ENCODE measurements around the gene EPOP. TPM values are rescaled to one million over a fixed set of nuclear protein-coding genes. Genes with fewer than 3 reads are reported as not detected.

EPOP gene
- total and polyA plus RNA-seq, 2 of the 13 experiments (the other 11 are each of a cell fraction or from before 2014, with no cell fraction given) = 14.7 to 37.8 TPM

DNA sequence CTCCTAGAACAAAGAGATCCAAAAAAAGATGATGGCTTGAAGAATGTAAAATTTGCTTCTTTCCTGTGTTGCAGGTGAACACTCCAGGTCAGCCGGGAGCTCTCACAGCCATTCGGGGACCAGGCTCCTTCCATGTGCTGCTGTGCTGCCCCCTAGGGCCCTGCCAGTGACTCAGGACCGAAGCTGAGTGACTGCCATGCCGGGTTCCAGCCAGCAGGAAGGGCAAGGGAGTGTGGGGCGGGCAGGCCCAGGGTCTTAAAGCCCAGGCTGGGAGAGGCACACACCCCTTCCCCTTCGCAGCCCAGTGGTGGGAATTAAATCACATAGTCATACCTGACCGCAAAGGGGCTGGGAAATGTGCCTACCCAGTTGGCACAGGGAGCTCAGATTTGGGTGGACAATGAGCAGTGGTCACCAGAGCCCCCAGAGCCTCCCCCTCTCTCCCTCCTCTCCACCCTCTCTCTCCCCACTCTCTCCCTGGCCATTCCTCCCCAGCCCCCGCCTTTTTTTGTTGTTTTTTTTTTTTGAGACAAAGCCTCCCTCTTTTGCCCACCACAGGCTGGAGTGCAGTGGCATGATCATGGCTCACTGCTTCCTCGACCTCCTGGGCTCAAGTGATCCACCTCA, 11.5 kb downstream of the EPOP start (continued):
- TF ChIP-seq, protein P1, sequence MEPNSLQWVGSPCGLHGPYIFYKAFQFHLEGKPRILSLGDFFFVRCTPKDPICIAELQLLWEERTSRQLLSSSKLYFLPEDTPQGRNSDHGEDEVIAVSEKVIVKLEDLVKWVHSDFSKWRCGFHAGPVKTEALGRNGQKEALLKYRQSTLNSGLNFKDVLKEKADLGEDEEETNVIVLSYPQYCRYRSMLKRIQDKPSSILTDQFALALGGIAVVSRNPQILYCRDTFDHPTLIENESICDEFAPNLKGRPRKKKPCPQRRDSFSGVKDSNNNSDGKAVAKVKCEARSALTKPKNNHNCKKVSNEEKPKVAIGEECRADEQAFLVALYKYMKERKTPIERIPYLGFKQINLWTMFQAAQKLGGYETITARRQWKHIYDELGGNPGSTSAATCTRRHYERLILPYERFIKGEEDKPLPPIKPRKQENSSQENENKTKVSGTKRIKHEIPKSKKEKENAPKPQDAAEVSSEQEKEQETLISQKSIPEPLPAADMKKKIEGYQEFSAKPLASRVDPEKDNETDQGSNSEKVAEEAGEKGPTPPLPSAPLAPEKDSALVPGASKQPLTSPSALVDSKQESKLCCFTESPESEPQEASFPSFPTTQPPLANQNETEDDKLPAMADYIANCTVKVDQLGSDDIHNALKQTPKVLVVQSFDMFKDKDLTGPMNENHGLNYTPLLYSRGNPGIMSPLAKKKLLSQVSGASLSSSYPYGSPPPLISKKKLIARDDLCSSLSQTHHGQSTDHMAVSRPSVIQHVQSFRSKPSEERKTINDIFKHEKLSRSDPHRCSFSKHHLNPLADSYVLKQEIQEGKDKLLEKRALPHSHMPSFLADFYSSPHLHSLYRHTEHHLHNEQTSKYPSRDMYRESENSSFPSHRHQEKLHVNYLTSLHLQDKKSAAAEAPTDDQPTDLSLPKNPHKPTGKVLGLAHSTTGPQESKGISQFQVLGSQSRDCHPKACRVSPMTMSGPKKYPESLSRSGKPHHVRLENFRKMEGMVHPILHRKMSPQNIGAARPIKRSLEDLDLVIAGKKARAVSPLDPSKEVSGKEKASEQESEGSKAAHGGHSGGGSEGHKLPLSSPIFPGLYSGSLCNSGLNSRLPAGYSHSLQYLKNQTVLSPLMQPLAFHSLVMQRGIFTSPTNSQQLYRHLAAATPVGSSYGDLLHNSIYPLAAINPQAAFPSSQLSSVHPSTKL (CRISPR knock-in tag; IDR thresholded peaks at IDR 0.05) = peak; percentile 65
- TF ChIP-seq, protein P2, sequence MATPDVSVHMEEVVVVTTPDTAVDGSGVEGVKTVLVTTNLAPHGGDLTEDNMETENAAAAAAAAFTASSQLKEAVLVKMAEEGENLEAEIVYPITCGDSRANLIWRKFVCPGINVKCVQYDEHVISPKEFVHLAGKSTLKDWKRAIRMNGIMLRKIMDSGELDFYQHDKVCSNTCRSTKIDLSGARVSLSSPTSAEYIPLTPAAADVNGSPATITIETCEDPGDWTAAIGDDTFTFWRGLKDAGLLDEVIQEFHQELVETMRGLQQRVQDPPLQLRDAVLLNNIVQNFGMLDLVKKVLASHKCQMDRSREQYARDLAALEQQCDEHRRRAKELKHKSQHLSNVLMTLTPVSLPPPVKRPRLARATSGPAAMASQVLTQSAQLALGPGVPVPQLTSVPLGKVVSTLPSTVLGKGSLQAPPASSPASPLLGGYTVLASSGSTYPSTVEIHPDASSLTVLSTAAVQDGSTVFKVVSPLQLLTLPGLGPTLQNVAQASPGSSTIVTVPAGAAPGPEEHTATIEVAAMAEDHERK (CRISPR knock-in tag; IDR thresholded peaks at IDR 0.05; ENCODE audit: low read depth) = no peak
- TF ChIP-seq KAT8 (CRISPR knock-in tag; IDR thresholded peaks at IDR 0.05) = peak; percentile 80
- TF ChIP-seq ZNF703 (CRISPR knock-in tag; IDR thresholded peaks at IDR 0.05; ENCODE audit: borderline replicate concordance) = no peak
- TF ChIP-seq XBP1 (CRISPR knock-in tag; IDR thresholded peaks at IDR 0.05) = no peak
- no peak for TF ChIP-seq ZNF468 (CRISPR knock-in tag; IDR thresholded peaks at IDR 0.05)
- TF ChIP-seq POLR2G (IDR thresholded peaks at IDR 0.05; ENCODE audit: low read depth, low read length) = no peak
- TF ChIP-seq RARA (CRISPR knock-in tag; IDR thresholded peaks at IDR 0.05) = peak; percentile 70
- peak; percentile 94 for TF ChIP-seq TEAD3 (CRISPR knock-in tag; optimal IDR thresholded peaks at IDR 0.05; ENCODE audit: borderline replicate concordance)
- TF ChIP-seq, protein P3, sequence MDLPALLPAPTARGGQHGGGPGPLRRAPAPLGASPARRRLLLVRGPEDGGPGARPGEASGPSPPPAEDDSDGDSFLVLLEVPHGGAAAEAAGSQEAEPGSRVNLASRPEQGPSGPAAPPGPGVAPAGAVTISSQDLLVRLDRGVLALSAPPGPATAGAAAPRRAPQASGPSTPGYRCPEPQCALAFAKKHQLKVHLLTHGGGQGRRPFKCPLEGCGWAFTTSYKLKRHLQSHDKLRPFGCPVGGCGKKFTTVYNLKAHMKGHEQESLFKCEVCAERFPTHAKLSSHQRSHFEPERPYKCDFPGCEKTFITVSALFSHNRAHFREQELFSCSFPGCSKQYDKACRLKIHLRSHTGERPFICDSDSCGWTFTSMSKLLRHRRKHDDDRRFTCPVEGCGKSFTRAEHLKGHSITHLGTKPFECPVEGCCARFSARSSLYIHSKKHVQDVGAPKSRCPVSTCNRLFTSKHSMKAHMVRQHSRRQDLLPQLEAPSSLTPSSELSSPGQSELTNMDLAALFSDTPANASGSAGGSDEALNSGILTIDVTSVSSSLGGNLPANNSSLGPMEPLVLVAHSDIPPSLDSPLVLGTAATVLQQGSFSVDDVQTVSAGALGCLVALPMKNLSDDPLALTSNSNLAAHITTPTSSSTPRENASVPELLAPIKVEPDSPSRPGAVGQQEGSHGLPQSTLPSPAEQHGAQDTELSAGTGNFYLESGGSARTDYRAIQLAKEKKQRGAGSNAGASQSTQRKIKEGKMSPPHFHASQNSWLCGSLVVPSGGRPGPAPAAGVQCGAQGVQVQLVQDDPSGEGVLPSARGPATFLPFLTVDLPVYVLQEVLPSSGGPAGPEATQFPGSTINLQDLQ (CRISPR knock-in tag; IDR thresholded peaks at IDR 0.05) = no peak
- TF ChIP-seq ZNF891 (CRISPR knock-in tag; IDR thresholded peaks at IDR 0.05) = 0 out of 2 replicates have a peak, but pooled peaks have one; percentile 22
- 0 out of 2 replicates have a peak, but pooled peaks have one; percentile 8 for TF ChIP-seq NFE2 (CRISPR knock-in tag; IDR thresholded peaks at IDR 0.05)
- TF ChIP-seq SMC3 (IDR thresholded peaks at IDR 0.05; ENCODE audit: low read length) = peak; percentile 87
- TF ChIP-seq ZNF331 (CRISPR knock-in tag; IDR thresholded peaks at IDR 0.05) = peak; percentile 89
- no peak for TF ChIP-seq SETDB1 (CRISPR knock-in tag; IDR thresholded peaks at IDR 0.05; ENCODE audit: borderline replicate concordance)
- peak; percentile 66; the same call in 1 of the 2 replicates for TF ChIP-seq ESRRA (CRISPR knock-in tag; IDR thresholded peaks at IDR 0.05; ENCODE audit: low read depth)
- TF ChIP-seq, protein P4, sequence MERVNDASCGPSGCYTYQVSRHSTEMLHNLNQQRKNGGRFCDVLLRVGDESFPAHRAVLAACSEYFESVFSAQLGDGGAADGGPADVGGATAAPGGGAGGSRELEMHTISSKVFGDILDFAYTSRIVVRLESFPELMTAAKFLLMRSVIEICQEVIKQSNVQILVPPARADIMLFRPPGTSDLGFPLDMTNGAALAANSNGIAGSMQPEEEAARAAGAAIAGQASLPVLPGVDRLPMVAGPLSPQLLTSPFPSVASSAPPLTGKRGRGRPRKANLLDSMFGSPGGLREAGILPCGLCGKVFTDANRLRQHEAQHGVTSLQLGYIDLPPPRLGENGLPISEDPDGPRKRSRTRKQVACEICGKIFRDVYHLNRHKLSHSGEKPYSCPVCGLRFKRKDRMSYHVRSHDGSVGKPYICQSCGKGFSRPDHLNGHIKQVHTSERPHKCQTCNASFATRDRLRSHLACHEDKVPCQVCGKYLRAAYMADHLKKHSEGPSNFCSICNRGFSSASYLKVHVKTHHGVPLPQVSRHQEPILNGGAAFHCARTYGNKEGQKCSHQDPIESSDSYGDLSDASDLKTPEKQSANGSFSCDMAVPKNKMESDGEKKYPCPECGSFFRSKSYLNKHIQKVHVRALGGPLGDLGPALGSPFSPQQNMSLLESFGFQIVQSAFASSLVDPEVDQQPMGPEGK (CRISPR knock-in tag; IDR thresholded peaks at IDR 0.05) = peak; percentile 83
- TF ChIP-seq, protein P5, sequence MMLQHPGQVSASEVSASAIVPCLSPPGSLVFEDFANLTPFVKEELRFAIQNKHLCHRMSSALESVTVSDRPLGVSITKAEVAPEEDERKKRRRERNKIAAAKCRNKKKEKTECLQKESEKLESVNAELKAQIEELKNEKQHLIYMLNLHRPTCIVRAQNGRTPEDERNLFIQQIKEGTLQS (CRISPR knock-in tag; IDR thresholded peaks at IDR 0.05) = peak; percentile 48; the same call in 1 of the 2 replicates
